HEK293T (cell line): ENCODE data around the gene SP5.

Experiments
- CTCF ChIA-PET: fragments of 350-600 bp; formaldehyde crosslinking; extraction: SDS; loops from one replicate; lab custom pipeline; 2021; ENCODE audit warnings: antibody characterized with exemption, inconsistent platforms; lab: Yijun Ruan, JAX
- POLR2A ChIA-PET: fragments of 350-600 bp; formaldehyde crosslinking; extraction: SDS; loops from one replicate; lab custom pipeline; 2020; ENCODE audit warnings: antibody characterized with exemption, inconsistent platforms; lab: Yijun Ruan, JAX
- DNase-seq: peaks from one replicate; pipeline ENCODE4 v3.0.0; 2012; ENCODE audit warnings: mixed read lengths; ENCODE audit errors: extremely low spot score
- ARNT ChIP-seq: fragments of 450-650 bp; IDR thresholded peaks from 2 replicates; pipeline ENCODE4 v1.6.1; 2017; ENCODE audit warnings: mild to moderate bottlenecking
- BHLHE40 ChIP-seq: fragments of 450-650 bp; IDR thresholded peaks from 2 replicates; pipeline ENCODE4 v1.6.1; 2016; ENCODE audit warnings: mild to moderate bottlenecking, moderate library complexity, borderline replicate concordance
- CTBP1 ChIP-seq: fragments of 450-650 bp; IDR thresholded peaks from 2 replicates; pipeline ENCODE4 v1.6.1; 2016; ENCODE audit warnings: borderline replicate concordance
- ELF4 ChIP-seq: fragments of 450-650 bp; IDR thresholded peaks from 2 replicates; pipeline ENCODE4 v1.6.1; 2017; ENCODE audit warnings: antibody characterized with exemption
- FOXA1 ChIP-seq: fragments of 450-650 bp; IDR thresholded peaks from 2 replicates; pipeline ENCODE4 v1.6.1; 2016; ENCODE audit warnings: mild to moderate bottlenecking
- FOXK2 ChIP-seq: fragments of 450-650 bp; IDR thresholded peaks from 2 replicates; pipeline ENCODE4 v1.6.1; 2016; ENCODE audit warnings: mild to moderate bottlenecking
- FOXM1 ChIP-seq: fragments of 450-650 bp; IDR thresholded peaks from 2 replicates; pipeline ENCODE4 v1.6.1; 2017; ENCODE audit warnings: mild to moderate bottlenecking, borderline replicate concordance
- HDGF ChIP-seq: fragments of 450-650 bp; IDR thresholded peaks from 2 replicates; pipeline ENCODE4 v1.6.1; 2017; ENCODE audit warnings: antibody characterized with exemption, borderline replicate concordance
- L3MBTL2 ChIP-seq: fragments of 450-650 bp; conservative IDR thresholded peaks from 2 replicates; pipeline ENCODE4 v1.6.1; 2016; ENCODE audit warnings: mild to moderate bottlenecking
- LEF1 ChIP-seq: fragments of 450-650 bp; IDR thresholded peaks from 2 replicates; pipeline ENCODE4 v1.6.1; 2017; ENCODE audit warnings: mild to moderate bottlenecking, borderline replicate concordance
- NFRKB ChIP-seq: fragments of 450-650 bp; IDR thresholded peaks from 2 replicates; pipeline ENCODE4 v1.6.1; 2016; ENCODE audit warnings: mild to moderate bottlenecking, moderate library complexity
- SP1 ChIP-seq: fragments of 450-650 bp; IDR thresholded peaks from 2 replicates; pipeline ENCODE4 v1.6.1; 2017
- SUZ12 ChIP-seq: fragments of 450-650 bp; IDR thresholded peaks from 2 replicates; pipeline ENCODE4 v1.6.1; 2016; ENCODE audit warnings: mild to moderate bottlenecking
- TARDBP ChIP-seq: fragments of 450-650 bp; IDR thresholded peaks from 2 replicates; pipeline ENCODE4 v1.6.1; 2016
- ZNF384 ChIP-seq: fragments of 450-650 bp; IDR thresholded peaks from 2 replicates; pipeline ENCODE4 v1.6.1; 2016
- TF ChIP-seq, protein P1 (sequence below): fragments of 450-650 bp; IDR thresholded peaks from 2 replicates; pipeline ENCODE4 v1.6.1; 2016

SP5 gene

GRCh38 chr2:170679607-170680079 lies 35.5 kb upstream of the SP5 start:
- POLR2A ChIA-PET = interaction anchor here (1.1 to 2.9 kb wide), 3 partner anchors 29 to 136 kb away, joined by 3 to 8 read pairs (median 3); partner anchors contain the start of gene GAD1
- CTCF ChIA-PET = interaction anchor here (0.6 to 1.0 kb wide), 2 partner anchors 16 to 137 kb away, joined by 3 to 6 read pairs; partner anchors contain the start of gene GAD1
- TF ChIP-seq, protein P1, sequence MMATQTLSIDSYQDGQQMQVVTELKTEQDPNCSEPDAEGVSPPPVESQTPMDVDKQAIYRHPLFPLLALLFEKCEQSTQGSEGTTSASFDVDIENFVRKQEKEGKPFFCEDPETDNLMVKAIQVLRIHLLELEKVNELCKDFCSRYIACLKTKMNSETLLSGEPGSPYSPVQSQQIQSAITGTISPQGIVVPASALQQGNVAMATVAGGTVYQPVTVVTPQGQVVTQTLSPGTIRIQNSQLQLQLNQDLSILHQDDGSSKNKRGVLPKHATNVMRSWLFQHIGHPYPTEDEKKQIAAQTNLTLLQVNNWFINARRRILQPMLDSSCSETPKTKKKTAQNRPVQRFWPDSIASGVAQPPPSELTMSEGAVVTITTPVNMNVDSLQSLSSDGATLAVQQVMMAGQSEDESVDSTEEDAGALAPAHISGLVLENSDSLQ = no peak
- TF ChIP-seq SP1 = no peak
- TF ChIP-seq NFRKB = no peak
- no peak for TF ChIP-seq ZNF384
- TF ChIP-seq CTBP1 = no peak
- no peak for DNase-seq

DNA sequence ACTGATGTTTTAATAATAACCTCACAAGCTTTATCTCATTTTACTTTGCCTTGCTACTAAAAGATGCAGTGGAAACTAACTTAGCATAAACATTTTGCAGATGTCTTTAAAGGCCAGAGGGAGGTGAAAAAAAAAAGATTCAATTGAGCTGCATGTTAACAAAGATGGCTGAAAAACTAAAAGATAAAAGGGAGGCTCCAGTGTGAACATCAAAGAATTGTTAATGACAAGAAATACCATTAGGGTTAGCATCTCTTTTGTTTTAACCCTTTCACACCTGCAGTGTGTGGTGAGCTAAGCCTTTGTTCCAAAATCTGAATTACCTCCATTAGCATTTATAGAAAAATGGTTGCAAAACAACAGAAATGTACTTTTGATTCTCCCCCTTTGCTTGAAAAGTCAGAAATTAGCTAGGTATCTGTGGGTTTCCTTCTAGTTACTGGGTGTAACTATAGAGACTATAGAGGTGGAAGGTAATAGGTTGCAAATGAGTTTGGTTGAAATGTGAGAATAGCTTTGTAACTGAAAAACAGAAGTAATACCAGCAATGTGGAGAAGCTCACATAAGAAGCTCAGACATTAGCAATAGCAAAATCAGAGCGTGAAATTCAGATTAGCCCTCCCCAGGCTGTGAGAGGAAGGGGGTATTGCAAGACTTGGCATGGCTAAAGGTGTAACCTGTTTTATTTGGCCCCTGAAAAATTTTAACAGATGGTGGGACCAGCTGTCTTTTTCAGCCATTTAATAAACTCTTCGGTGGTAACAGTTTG lies 34.8 kb upstream of the SP5 start:
- TF ChIP-seq HDGF = no peak
- no peak for TF ChIP-seq ARNT
- no peak for TF ChIP-seq CTBP1
- TF ChIP-seq LEF1 = no peak
- TF ChIP-seq L3MBTL2 = no peak
- TF ChIP-seq, protein P1 = no peak
- no peak for TF ChIP-seq BHLHE40
- TF ChIP-seq ELF4 = no peak
- no peak for TF ChIP-seq SP1
- TF ChIP-seq FOXM1 = no peak
- no peak for TF ChIP-seq SUZ12
- no peak for TF ChIP-seq FOXA1
- TF ChIP-seq NFRKB = no peak
- TF ChIP-seq ZNF384 = no peak
- no peak for TF ChIP-seq TARDBP
- no peak for TF ChIP-seq FOXK2
- POLR2A ChIA-PET = interaction anchor here (1.3 to 2.9 kb wide), 2 partner anchors 28 to 136 kb away, joined by 3 to 8 read pairs; partner anchors contain the start of gene GAD1
- DNase-seq = no peak
- CTCF ChIA-PET = interaction anchor here (0.6 to 1.0 kb wide), 2 partner anchors 16 to 136 kb away, joined by 3 to 6 read pairs; partner anchors contain the start of gene GAD1

DNA sequence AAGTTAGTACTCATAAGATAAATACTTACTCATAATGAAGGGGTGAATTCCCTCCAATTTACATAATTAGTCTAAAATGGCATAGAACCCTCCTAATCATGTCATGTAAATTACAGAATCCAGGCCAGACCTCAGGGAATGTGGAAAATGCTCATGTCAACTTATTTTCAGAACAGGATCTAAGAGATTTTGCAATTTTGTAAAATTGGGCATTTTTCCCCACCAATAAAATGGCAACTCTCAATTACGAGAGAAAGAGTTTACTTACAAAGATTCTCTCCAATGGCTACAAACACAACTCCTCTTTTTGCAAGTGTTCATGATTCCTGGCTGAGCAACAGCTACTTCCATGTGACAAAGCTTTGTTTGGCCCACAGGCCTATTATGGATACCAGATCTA lies 33.8 kb upstream of the SP5 start:
- TF ChIP-seq, protein P1 = no peak
- TF ChIP-seq FOXK2 (no peak), SP1 (no peak), ELF4 (no peak), NFRKB (no peak), LEF1 (no peak), SUZ12 (no peak), ZNF384 (no peak), CTBP1 (no peak), FOXM1 (no peak), BHLHE40 (no peak), L3MBTL2 (no peak), FOXA1 (no peak), HDGF (no peak), ARNT (no peak), TARDBP (no peak)
- POLR2A ChIA-PET = no interaction called here
- CTCF ChIA-PET = no interaction called here
- DNase-seq = no peak

- no peak for DNase-seq
- ChIA-PET POLR2A (no interaction called here), CTCF (no interaction called here)
- no peak for TF ChIP-seq TARDBP
- no peak for TF ChIP-seq ZNF384
Measured at GRCh38 chr2:170685591-170685990, 29.5 kb upstream of the SP5 start.

DNA sequence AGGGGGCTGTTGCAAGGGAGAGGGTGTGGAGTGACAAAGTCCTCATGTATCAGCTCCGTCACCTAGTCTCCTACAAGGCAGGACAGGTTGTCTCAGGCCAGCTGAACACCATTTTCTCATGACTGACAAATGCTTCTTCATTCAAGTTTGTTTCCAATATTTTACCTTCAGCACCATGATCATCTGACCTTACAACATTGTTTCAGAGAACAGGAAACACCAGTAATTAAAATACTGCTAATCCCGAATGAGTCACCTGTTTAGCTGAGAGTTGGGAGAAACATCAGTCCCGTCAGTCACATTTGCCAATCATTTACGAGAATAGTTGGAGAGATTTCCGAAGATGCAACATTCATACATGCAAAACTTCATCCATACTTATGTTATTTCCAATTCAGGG lies 25.7 kb upstream of the SP5 start:
- POLR2A ChIA-PET = no interaction called here
- CTCF ChIA-PET = interaction anchor here (0.6 to 0.7 kb wide), 2 partner anchors 454 to 906 kb away, joined by 3 to 6 read pairs; no protein-coding TSS in a partner anchor
- DNase-seq = no peak
- TF ChIP-seq ZNF384 = no peak
- TF ChIP-seq CTBP1 = no peak
- TF ChIP-seq TARDBP = no peak
- no peak for TF ChIP-seq L3MBTL2
- no peak for TF ChIP-seq SP1
- TF ChIP-seq FOXK2 = no peak
- no peak for TF ChIP-seq LEF1
- TF ChIP-seq SUZ12 = no peak
- TF ChIP-seq FOXA1 = no peak
- no peak for TF ChIP-seq BHLHE40
- TF ChIP-seq NFRKB = no peak
- no peak for TF ChIP-seq FOXM1
- no peak for TF ChIP-seq ARNT
- TF ChIP-seq HDGF = no peak
- no peak for TF ChIP-seq ELF4
- TF ChIP-seq, protein P1 = no peak
